Caki2 (cell line): ENCODE measurements around the gene MRRF. TPM values are rescaled to one million over a fixed set of nuclear protein-coding genes. Genes with fewer than 3 reads are reported as not detected.

Experiments
- DNase-seq: peaks from one replicate; pipeline ENCODE4 v3.0.0-alpha.2; 2015; ENCODE audit warnings: low read depth
- in situ Hi-C: cut with HindIII; loops from 2 replicates; pipeline ENCODE4 v1.10.0; 2016; ENCODE audit warnings: low sequenced_read_pairs, low pct_unique_long_range_greater_than_20kb, mixed read lengths
- total RNA-seq: library from RNA; depleted of rRNA; stranded (reverse); fragments of >200 nt; shearing (Covaris generic); gene quantifications from 2 replicates; pipeline ENCODE4 v1.2.3, GENCODE V29; 2014; ENCODE audit warnings: low replicate concordance

Gene MRRF
- total RNA-seq, 1 experiment from 2014 or later = 66.4 TPM

GRCh38 chr9:122262073-122262472, 2.6 kb upstream of the MRRF start:
- in situ Hi-C loops = no loop called here
- DNase-seq = no peak

- no peak for DNase-seq
- in situ Hi-C loops = no loop called here
Observed at GRCh38 chr9:122263699-122264349, 858 bp upstream of the MRRF start.

- in situ Hi-C loops = no loop called here
- peak; percentile 58 for DNase-seq
Observed at GRCh38 chr9:122265149-122265915, 650 bp downstream of the MRRF start.

- in situ Hi-C loops = no loop called here
- no peak for DNase-seq
Observed at GRCh38 chr9:122268041-122268814, 3.5 kb downstream of the MRRF start.

GRCh38 chr9:122274055-122274454, 9.4 kb downstream of the MRRF start:
- in situ Hi-C loops = no loop called here
- DNase-seq = no peak

- DNase-seq = peak; percentile 9
- in situ Hi-C loops = no loop called here
Observed at GRCh38 chr9:122276096-122276495, 11.4 kb downstream of the MRRF start.

GRCh38 chr9:122277285-122277897, 12.7 kb downstream of the MRRF start:
- DNase-seq = no peak
- in situ Hi-C loops = no loop called here

- in situ Hi-C loops = no loop called here
Observed at GRCh38 chr9:122281368-122281767, 16.7 kb downstream of the MRRF start.

GRCh38 chr9:122286764-122287163, 22.1 kb downstream of the MRRF start:
- in situ Hi-C loops = no loop called here
- no peak for DNase-seq

More at GRCh38 chr9:122281368-122281767, 16.7 kb downstream of the MRRF start:
- no peak for DNase-seq

GRCh38 chr9:122287214-122287720, 22.6 kb downstream of the MRRF start:
- in situ Hi-C loops = no loop called here

GRCh38 chr9:122291458-122291857, 26.8 kb downstream of the MRRF start:
- in situ Hi-C loops = no loop called here
- no peak for DNase-seq

More at GRCh38 chr9:122287214-122287720, 22.6 kb downstream of the MRRF start:
- no peak for DNase-seq

- in situ Hi-C loops = no loop called here
- no peak for DNase-seq
Observed at GRCh38 chr9:122294531-122294930, 29.8 kb downstream of the MRRF start.

GRCh38 chr9:122297512-122297911, 32.8 kb downstream of the MRRF start:
- DNase-seq = no peak
- in situ Hi-C loops = no loop called here

GRCh38 chr9:122302237-122303093, 37.8 kb downstream of the MRRF start:
- no peak for DNase-seq
- in situ Hi-C loops = no loop called here

- in situ Hi-C loops = no loop called here
Observed at GRCh38 chr9:122307061-122307460, 42.4 kb downstream of the MRRF start.

GRCh38 chr9:122307925-122308324, 43.2 kb downstream of the MRRF start:
- no peak for DNase-seq
- in situ Hi-C loops = no loop called here

More at GRCh38 chr9:122307061-122307460, 42.4 kb downstream of the MRRF start:
- DNase-seq = no peak

GRCh38 chr9:122309861-122310260, 45.2 kb downstream of the MRRF start:
- in situ Hi-C loops = no loop called here
- DNase-seq = no peak

- in situ Hi-C loops = no loop called here
- DNase-seq = no peak
Observed at GRCh38 chr9:122314165-122314564, 49.5 kb downstream of the MRRF start.
